HCT116 (cell line): ENCODE data around the gene GDNF. TPM values are rescaled to one million over a fixed set of nuclear protein-coding genes. Genes with fewer than 3 reads are reported as not detected.

Source experiments
- ATAC-seq: fragments of 200-7000 bp; cut with Tn5 transposase; 2 replicates; pipeline ENCODE4 v1.9.1; 2020; ENCODE audit warnings: mild to moderate bottlenecking, moderate library complexity
- BruUV-seq: library from RNA; stranded (reverse); fragments of 400-500 nt; replicated peaks from 2 replicates; lab custom pipeline; 2021; lab: Mats Ljungman, UMichigan
- CTCF ChIA-PET: fragments of 300-600 bp; sonication (Branson Sonifier 250); formaldehyde crosslinking; loops from one replicate; lab custom pipeline; 2021; ENCODE audit warnings: antibody characterized with exemption; lab: Charles Lee
- POLR2A ChIA-PET: fragments of 300-600, 350-600 bp; sonication (Branson Sonifier 250); formaldehyde crosslinking; loops from one replicate; lab custom pipeline; 2021; ENCODE audit warnings: antibody characterized with exemption; lab: Charles Lee
- RAD21 ChIA-PET, 2 experiments: fragments of 300-600 bp; sonication (Branson Sonifier 250); formaldehyde crosslinking; loops; one replicate each; lab custom pipeline; 2023; ENCODE audit warnings: low total read pairs in 2 of 2; ENCODE audit not compliant: uncharacterized antibody in 2 of 2, unreplicated experiment in 2 of 2, low non-redundant PET in 1 of 2; lab: Charles Lee
- DNase-seq: peaks from one replicate; pipeline ENCODE4 v3.0.0-alpha.2; 2010; ENCODE audit warnings: low read depth, low spot score
- H2AFZ ChIP-seq: fragments of 200-600 bp; shearing (Covaris generic), sonication (generic); 2 replicates; pipeline ENCODE4 v1.6.1; 2017; ENCODE audit warnings: low read depth, mixed run types, mixed read lengths, antibody characterized with exemption, low read length; ENCODE audit not compliant: poor library complexity, severe bottlenecking
- H3K27ac ChIP-seq: 2 replicates; pipeline ENCODE4 v1.5.1; 2012; ENCODE audit warnings: low read depth, low read length
- H3K27me3 ChIP-seq: fragments of 200-600 bp; sonication (generic); 2 replicates; pipeline ENCODE4 v1.6.1; 2016; ENCODE audit warnings: mixed run types, low read length, mixed read lengths; ENCODE audit not compliant: insufficient read depth
- H3K36me3 ChIP-seq, 2 experiments: fragments of 200-500 bp in 1 of 2; fragments of 200-600 bp in 1 of 2; sonication (Bioruptor generic) in 1 of 2; sonication (generic) in 1 of 2; 2 replicates each; pipeline versions ENCODE4 v1.5.1 to v1.6.1; 2014 to 2016; ENCODE audit warnings: low read length in 2 of 2, inconsistent platforms in 1 of 2, mixed read lengths in 1 of 2, mixed run types in 1 of 2; ENCODE audit not compliant: insufficient read depth in 2 of 2, control insufficient read depth in 1 of 2
- H3K4me1 ChIP-seq, 2 experiments: fragments of 200-600 bp in 1 of 2; sonication (generic) in 1 of 2; 2 replicates each; pipeline versions ENCODE4 v1.5.1 to v1.6.1; 2012 to 2017; ENCODE audit warnings: low read length in 2 of 2, inconsistent platforms in 1 of 2, mild to moderate bottlenecking in 1 of 2, mixed read lengths in 1 of 2, mixed run types in 1 of 2, moderate library complexity in 1 of 2; ENCODE audit not compliant: insufficient read depth in 2 of 2, control insufficient read depth in 1 of 2
- H3K4me2 ChIP-seq: fragments of 200-600 bp; sonication (generic); 2 replicates; pipeline ENCODE4 v1.6.1; 2017; ENCODE audit warnings: mixed run types, low read length, mixed read lengths
- H3K4me3 ChIP-seq, 2 experiments: fragments of 200-600 bp in 1 of 2; sonication (generic) in 1 of 2; replicated peaks in 1 of 2; 2 replicates each; pipeline ENCODE4 v1.5.1; 2011 to 2016; ENCODE audit warnings: low read length in 2 of 2, control low read depth in 1 of 2, low read depth in 1 of 2, mild to moderate bottlenecking in 1 of 2, mixed read lengths in 1 of 2, mixed run types in 1 of 2
- H3K79me2 ChIP-seq: fragments of 200-600 bp; sonication (generic); 2 replicates; pipeline ENCODE4 v1.6.1; 2017; ENCODE audit warnings: mild to moderate bottlenecking, mixed run types, low read length, moderate library complexity, mixed read lengths; ENCODE audit not compliant: insufficient read depth
- H3K9ac ChIP-seq: fragments of 200-600 bp; sonication (generic); 2 replicates; pipeline ENCODE4 v1.6.1; 2016; ENCODE audit warnings: low read length, mixed read lengths
- H3K9me2 ChIP-seq: fragments of 200-600 bp; sonication (generic), shearing (Covaris generic); 2 replicates; pipeline ENCODE4 v1.6.1; 2017; ENCODE audit warnings: mixed run types, mild to moderate bottlenecking, moderate library complexity; ENCODE audit not compliant: insufficient read depth
- H3K9me3 ChIP-seq, 2 experiments: fragments of 200-500 bp in 1 of 2; fragments of 200-600 bp in 1 of 2; sonication (Bioruptor generic) in 1 of 2; sonication (generic) in 1 of 2; 2 replicates each; pipeline ENCODE4 v1.6.1; 2014 to 2017; ENCODE audit warnings: low read length in 2 of 2, mixed read lengths in 2 of 2, inconsistent platforms in 1 of 2, low read depth in 1 of 2, mild to moderate bottlenecking in 1 of 2, mixed run types in 1 of 2, moderate library complexity in 1 of 2; ENCODE audit not compliant: control insufficient read depth in 1 of 2, insufficient read depth in 1 of 2
- H4K20me1 ChIP-seq: fragments of 200-600 bp; sonication (generic), shearing (Covaris generic); 2 replicates; pipeline ENCODE4 v1.6.1; 2017; ENCODE audit warnings: mixed run types, mild to moderate bottlenecking, moderate library complexity; ENCODE audit not compliant: insufficient read depth
- CBX3 ChIP-seq: IDR thresholded peaks from 2 replicates; pipeline ENCODE4 v1.6.1; 2012; ENCODE audit warnings: low read depth
- CTCF ChIP-seq, 3 experiments: fragments of 200-600 bp in 1 of 3; sonication (generic) in 1 of 3; IDR thresholded peaks in 2 of 3; conservative IDR thresholded peaks in 1 of 3; 2 replicates each; pipeline ENCODE4 v1.5.1; 2012 to 2017; ENCODE audit warnings: low read depth in 2 of 3, low read length in 2 of 3, antibody characterized with exemption in 1 of 3, borderline replicate concordance in 1 of 3, control low read depth in 1 of 3, mild to moderate bottlenecking in 1 of 3, mixed read lengths in 1 of 3, mixed run types in 1 of 3, moderate library complexity in 1 of 3; ENCODE audit not compliant: insufficient read depth in 1 of 3
- EGR1 ChIP-seq: IDR thresholded peaks from 2 replicates; pipeline ENCODE4 v1.6.1; 2012; ENCODE audit warnings: low read depth
- ELF1 ChIP-seq: IDR thresholded peaks from 2 replicates; pipeline ENCODE4 v1.6.1; 2012; ENCODE audit warnings: low read depth, borderline replicate concordance
- EZH2phosphoT487 ChIP-seq: fragments of 200-600 bp; IDR thresholded peaks from 2 replicates; pipeline ENCODE4 v1.6.1; 2018; ENCODE audit warnings: antibody characterized with exemption, borderline replicate concordance
- FOSL1 ChIP-seq: IDR thresholded peaks from 2 replicates; pipeline ENCODE4 v1.6.1; 2012; ENCODE audit warnings: low read depth
- JUND ChIP-seq: IDR thresholded peaks from 2 replicates; pipeline ENCODE4 v1.6.1; 2012
- MAX ChIP-seq: IDR thresholded peaks from 2 replicates; pipeline ENCODE4 v1.6.1; 2012
- TCF7L2 ChIP-seq: IDR thresholded peaks from 2 replicates; pipeline ENCODE4 v1.7.0; 2011; ENCODE audit warnings: borderline replicate concordance, inconsistent platforms; ENCODE audit not compliant: insufficient read depth, insufficient read length; ENCODE audit errors: extremely low read depth
- ZBTB33 ChIP-seq: IDR thresholded peaks from 2 replicates; pipeline ENCODE4 v1.6.1; 2011; ENCODE audit warnings: mild to moderate bottlenecking, low read length, moderate library complexity; ENCODE audit not compliant: insufficient replicate concordance; ENCODE audit errors: extremely low read depth
- ZNF274 ChIP-seq: fragments of 200-500 bp; sonication (Bioruptor generic); IDR thresholded peaks from 2 replicates; pipeline ENCODE4 v1.6.1; 2014; ENCODE audit warnings: mild to moderate bottlenecking, low read depth, low read length, inconsistent platforms
- intact Hi-C: fragments of 100-400 bp; cut with micrococcal nuclease; formaldehyde crosslinking; loops from 2 replicates; pipeline ENCODE4 v1.10.0; 2022
- total RNA-seq: library from RNA; stranded (reverse); gene quantifications from one replicate; pipeline ENCODE4 v1.2.1, GENCODE V29; 2021; ENCODE audit not compliant: unreplicated experiment

Gene GDNF
- total RNA-seq, 1 experiment from 2014 or later, result not detected

- TF ChIP-seq JUND, result no peak
- TF ChIP-seq ELF1, result no peak
Measured at GRCh38 chr5:37804401-37804800, 35.4 kb downstream of the GDNF start (continued).

GRCh38 chr5:37803487-37803886 is 36.4 kb downstream of the GDNF start:
- H3K9me3 ChIP-seq, result no peaks in the 10 kb centered on the region
- H3K9ac ChIP-seq, result no peak overlapping the region
- intact Hi-C loops, result no loop called here
- ChIA-PET CTCF (no interaction called here), RAD21 (no interaction called here)
- H3K4me2 ChIP-seq, result no peak overlapping the region
- no peak for ATAC-seq
- H3K79me2 ChIP-seq, result no peaks in the 10 kb centered on the region
- DNase-seq, result no peak
- H3K4me1 ChIP-seq, result no peaks in the 10 kb centered on the region
- no peaks in the 10 kb centered on the region for H3K9me2 ChIP-seq
- no peak overlapping the region for H3K4me3 ChIP-seq
- no peaks in the 10 kb centered on the region for H3K27me3 ChIP-seq
- H3K36me3 ChIP-seq, result no peaks in the 10 kb centered on the region
- BruUV-seq, result no TSS peak
- no peak overlapping the region for H2AFZ ChIP-seq
- TF ChIP-seq CTCF (IDR thresholded peaks at IDR 0.05 in 2 of 3, conservative IDR thresholded peaks at IDR 0.05 in 1 of 3; ENCODE audit: borderline replicate concordance in 1 of 3, insufficient read depth in 1 of 3, low read depth in 2 of 3, low read length in 2 of 3), result no peak
- TF ChIP-seq MAX, result no peak
- TF ChIP-seq, all 23 proteins: peak for 0
- H3K27ac ChIP-seq, result no peak overlapping the region
- POLR2A ChIA-PET, result no interaction called here
- no peaks in the 10 kb centered on the region for H4K20me1 ChIP-seq

GRCh38 chr5:37801521-37801920 is 38.3 kb downstream of the GDNF start:
- H3K27me3 ChIP-seq, result no peaks in the 10 kb centered on the region
- no peak for TF ChIP-seq TCF7L2
- TF ChIP-seq MAX, result no peak
- TF ChIP-seq EGR1, result no peak
- no peak for TF ChIP-seq ZBTB33
- TF ChIP-seq EZH2phosphoT487, result no peak
- TF ChIP-seq JUND, result no peak
- no peak for TF ChIP-seq FOSL1
- TF ChIP-seq CBX3, result no peak
- TF ChIP-seq ZNF274, result no peak
- H3K4me3 ChIP-seq, result no peak overlapping the region
- no TSS peak for BruUV-seq
- intact Hi-C loops, result no loop called here
- H3K9ac ChIP-seq, result no peak overlapping the region
- no peak for ATAC-seq
- ChIA-PET CTCF (no interaction called here), RAD21 (no interaction called here), POLR2A (no interaction called here)
- no peaks in the 10 kb centered on the region for H3K4me1 ChIP-seq
- no peaks in the 10 kb centered on the region for H3K79me2 ChIP-seq
- no peak overlapping the region for H3K4me2 ChIP-seq
- H3K9me3 ChIP-seq, result no peaks in the 10 kb centered on the region
- no peak overlapping the region for H2AFZ ChIP-seq
- no peaks in the 10 kb centered on the region for H3K36me3 ChIP-seq
- no peak for DNase-seq
- H3K9me2 ChIP-seq, result no peaks in the 10 kb centered on the region
- no peak overlapping the region for H3K27ac ChIP-seq
- no peaks in the 10 kb centered on the region for H4K20me1 ChIP-seq
